Lung (tissue), 12 donors: ENCODE data around the gene OR14A16. TPM values are rescaled to one million over a fixed set of nuclear protein-coding genes. Genes with fewer than 3 reads are reported as not detected.

Experiments
- ATAC-seq: fragments of 200-7000 bp; cut with Tn5 transposase; one replicate; pipeline ENCODE4 v1.9.1; 2020; ENCODE audit warnings: moderate number of reproducible peaks; ENCODE audit not compliant: insufficient read depth, low FRiP score
- DNase-seq, 3 donors: peaks; one replicate each; pipeline ENCODE4 v3.0.0-alpha.2; 2013 to 2017
- H3K27ac ChIP-seq, 2 donors: one replicate each; pipeline ENCODE4 v1.5.1; 2013; ENCODE audit warnings: mild to moderate bottlenecking in 2 of 2, moderate library complexity in 2 of 2, control low read depth in 1 of 2, inconsistent platforms in 1 of 2, low read depth in 1 of 2, low read length in 1 of 2
- H3K27me3 ChIP-seq, 3 donors: one replicate each; pipeline ENCODE4 v1.5.1; 2013; ENCODE audit warnings: low read length in 2 of 3; ENCODE audit not compliant: control insufficient read depth in 3 of 3, insufficient read depth in 3 of 3
- H3K36me3 ChIP-seq, 4 donors: one replicate each; pipeline ENCODE4 v1.5.1; 2013; ENCODE audit warnings: low read length in 4 of 4, mild to moderate bottlenecking in 1 of 4, moderate library complexity in 1 of 4; ENCODE audit not compliant: control insufficient read depth in 4 of 4, insufficient read depth in 4 of 4
- H3K4me1 ChIP-seq, 5 donors: one replicate each; pipeline ENCODE4 v1.5.1; 2013; ENCODE audit warnings: low read length in 5 of 5, mild to moderate bottlenecking in 2 of 5, moderate library complexity in 1 of 5; ENCODE audit not compliant: control insufficient read depth in 5 of 5, insufficient read depth in 5 of 5
- H3K4me3 ChIP-seq: one replicate; pipeline ENCODE4 v1.5.1; 2013; ENCODE audit warnings: mild to moderate bottlenecking, control low read depth, moderate library complexity
- H3K9ac ChIP-seq, 2 donors: one replicate each; pipeline ENCODE4 v1.5.1; 2013; ENCODE audit warnings: low read length in 2 of 2, control low read depth in 1 of 2; ENCODE audit not compliant: insufficient read depth in 1 of 2
- H3K9me3 ChIP-seq, 4 donors: one replicate each; pipeline ENCODE4 v1.5.1; 2013; ENCODE audit warnings: low read length in 3 of 4, mild to moderate bottlenecking in 1 of 4, moderate library complexity in 1 of 4; ENCODE audit not compliant: control insufficient read depth in 4 of 4, insufficient read depth in 3 of 4
- WGBS, 2 donors: extraction: QIAGEN DNeasy Blood & Tissue Kit; methylation state at CpG; one replicate each; pipeline ENCODE4 v1.1.7; 2013; 5-methylcytosine and 5-hydroxymethylcytosine counted together
- polyA plus RNA-seq, 2 donors: library from polyadenylated mRNA; stranded (reverse); fragments of 200-250 nt; gene quantifications; one replicate each; pipeline ENCODE4 v1.2.1, GENCODE V29; 2013
- total RNA-seq, 2 donors: library from RNA; depleted of rRNA in 1 of 2; stranded (reverse); fragments of >200 nt in 1 of 2; gene quantifications; one replicate each; pipeline ENCODE4 v1.2.1, GENCODE V29; 2014 to 2021
- TF ChIP-seq, protein P1 (sequence below): IDR thresholded peaks from 2 replicates; pipeline ENCODE4 v1.5.1; 2012; ENCODE audit warnings: mild to moderate bottlenecking; ENCODE audit errors: control extremely low read depth, extremely low read depth
- donor health status: control.
- donor health status: control.
- donor health status: Bipolar disorder and iron deficiency.
- donor health status: healthy.
- donor health status: DM: yes; HTN: yes; CAD: no.

Gene OR14A16
- total and polyA plus RNA-seq, 4 donors = not detected

DNA sequence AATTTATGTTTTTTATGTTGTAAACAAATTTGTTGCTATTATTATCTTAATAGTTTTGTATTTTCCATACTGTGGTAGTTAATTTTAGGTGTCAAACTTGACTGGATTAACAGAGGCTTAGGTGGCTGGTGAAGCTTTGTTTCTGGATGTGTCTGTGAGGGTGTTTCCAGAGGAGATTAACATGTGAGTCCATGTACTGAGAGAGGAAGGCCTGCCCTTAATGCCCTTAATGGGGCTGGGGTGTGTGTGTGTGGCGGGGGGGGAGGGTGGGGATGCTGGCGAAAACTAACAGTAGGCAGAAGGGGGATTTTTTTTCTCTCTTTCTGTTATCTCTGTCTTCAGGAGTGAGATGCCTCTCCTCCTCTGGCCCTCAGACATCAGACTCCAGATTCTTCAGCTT, 1.9 kb downstream of the OR14A16 start:
- Histone ChIP-seq H3K4me3 (no peak overlapping the region), H3K36me3 (no peaks in the 10 kb centered on the region), H3K27ac (no peak overlapping the region), H3K9me3 (no peaks in the 10 kb centered on the region), H3K27me3 (no peaks in the 10 kb centered on the region), H3K4me1 (no peaks in the 10 kb centered on the region), H3K9ac (no peak overlapping the region)
- WGBS, 2 donors = 60 to 70% methylated on average over 1 to 2 of the region's 2 CpGs
- TF ChIP-seq, protein P1, sequence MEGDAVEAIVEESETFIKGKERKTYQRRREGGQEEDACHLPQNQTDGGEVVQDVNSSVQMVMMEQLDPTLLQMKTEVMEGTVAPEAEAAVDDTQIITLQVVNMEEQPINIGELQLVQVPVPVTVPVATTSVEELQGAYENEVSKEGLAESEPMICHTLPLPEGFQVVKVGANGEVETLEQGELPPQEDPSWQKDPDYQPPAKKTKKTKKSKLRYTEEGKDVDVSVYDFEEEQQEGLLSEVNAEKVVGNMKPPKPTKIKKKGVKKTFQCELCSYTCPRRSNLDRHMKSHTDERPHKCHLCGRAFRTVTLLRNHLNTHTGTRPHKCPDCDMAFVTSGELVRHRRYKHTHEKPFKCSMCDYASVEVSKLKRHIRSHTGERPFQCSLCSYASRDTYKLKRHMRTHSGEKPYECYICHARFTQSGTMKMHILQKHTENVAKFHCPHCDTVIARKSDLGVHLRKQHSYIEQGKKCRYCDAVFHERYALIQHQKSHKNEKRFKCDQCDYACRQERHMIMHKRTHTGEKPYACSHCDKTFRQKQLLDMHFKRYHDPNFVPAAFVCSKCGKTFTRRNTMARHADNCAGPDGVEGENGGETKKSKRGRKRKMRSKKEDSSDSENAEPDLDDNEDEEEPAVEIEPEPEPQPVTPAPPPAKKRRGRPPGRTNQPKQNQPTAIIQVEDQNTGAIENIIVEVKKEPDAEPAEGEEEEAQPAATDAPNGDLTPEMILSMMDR = no peak
- ATAC-seq (no peak), DNase-seq (no peak)

DNA sequence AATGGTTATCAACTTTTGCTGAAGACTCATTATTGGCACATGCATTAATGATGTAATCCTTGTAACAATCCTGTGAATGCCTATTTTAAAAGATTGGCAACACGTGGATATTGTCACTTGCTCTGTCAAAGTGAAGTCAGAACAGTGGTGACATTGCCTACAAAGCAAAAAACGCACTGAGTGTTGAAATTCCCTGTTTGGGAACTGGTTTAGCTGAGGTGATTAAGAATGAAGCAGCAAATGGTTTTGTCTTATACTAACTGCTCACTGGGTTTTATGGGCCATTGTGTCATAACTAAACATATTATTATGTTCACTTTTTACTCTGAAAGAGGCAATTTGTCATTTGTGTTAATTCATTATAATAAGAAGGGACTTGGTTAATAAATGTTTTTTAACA, 11.3 kb downstream of the OR14A16 start:
- no peaks in the 10 kb centered on the region for H3K27me3 ChIP-seq
- no peak overlapping the region for H3K9ac ChIP-seq
- no peaks in the 10 kb centered on the region for H3K4me1 ChIP-seq
- H3K27ac ChIP-seq = no peak overlapping the region
- ATAC-seq = no peak
- no peaks in the 10 kb centered on the region for H3K9me3 ChIP-seq
- no peaks in the 10 kb centered on the region for H3K36me3 ChIP-seq
- DNase-seq = no peak
- TF ChIP-seq, protein P1 = no peak
- WGBS, 2 donors = 59 to 62% methylated on average over 2 of the region's 2 CpGs
- H3K4me3 ChIP-seq = no peak overlapping the region

DNA sequence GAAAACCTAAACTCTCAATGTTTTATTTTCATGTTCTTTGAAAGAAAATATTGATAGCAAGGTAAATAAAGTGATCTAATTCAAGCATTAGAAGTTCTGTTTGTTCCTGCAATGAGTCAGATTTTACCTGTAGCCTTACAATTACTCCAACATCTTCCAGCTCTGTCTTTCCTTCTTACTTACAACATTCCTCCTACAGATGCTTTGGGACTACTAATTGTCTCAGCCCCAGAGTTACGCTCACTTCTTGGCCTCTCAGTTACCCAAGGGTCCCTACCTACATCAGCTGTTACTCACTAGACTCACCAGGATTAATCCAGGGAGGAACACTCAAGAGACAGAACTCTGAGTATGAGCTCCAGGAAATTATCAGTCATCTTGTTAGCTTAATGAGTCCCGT, 26.4 kb downstream of the OR14A16 start:
- no peaks in the 10 kb centered on the region for H3K36me3 ChIP-seq
- WGBS, 2 donors = 34 to 64% methylated on average over 2 of the region's 2 CpGs
- ATAC-seq = no peak
- no peaks in the 10 kb centered on the region for H3K27me3 ChIP-seq
- H3K9ac ChIP-seq = no peak overlapping the region
- peaks cover 0 to 6% (median 0%) of the 10 kb centered on the region in 4 donors for H3K9me3 ChIP-seq
- no peaks in the 10 kb centered on the region for H3K4me1 ChIP-seq
- H3K4me3 ChIP-seq = no peak overlapping the region
- H3K27ac ChIP-seq = no peak overlapping the region
- DNase-seq = no peak
- TF ChIP-seq, protein P1 = no peak

DNA sequence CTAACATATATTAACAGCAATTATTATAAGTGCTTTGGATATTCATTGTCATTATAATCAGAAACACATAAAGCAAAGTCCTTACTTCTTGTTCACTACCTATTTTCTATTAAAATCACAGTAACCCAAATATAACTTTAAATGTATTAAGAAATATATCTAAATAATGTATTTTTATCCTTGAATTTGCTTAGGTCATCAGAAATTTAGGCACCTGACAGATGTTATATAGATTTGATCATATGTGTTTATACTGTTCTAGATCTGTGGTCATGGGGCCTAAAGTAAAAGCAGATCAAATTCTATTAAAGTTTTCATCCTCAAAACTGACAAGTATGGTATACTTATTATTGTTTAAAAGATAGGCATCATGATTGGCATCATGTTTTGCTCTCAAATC, 54.3 kb downstream of the OR14A16 start:
- Histone ChIP-seq H3K4me3 (no peak overlapping the region), H3K36me3 (no peaks in the 10 kb centered on the region), H3K4me1 (no peaks in the 10 kb centered on the region), H3K27me3 (no peaks in the 10 kb centered on the region), H3K9ac (no peak overlapping the region), H3K9me3 (peaks cover 0 to 2% (median 0%) of the 10 kb centered on the region in 4 donors), H3K27ac (no peak overlapping the region)
- no peak for DNase-seq
- ATAC-seq = no peak
- TF ChIP-seq, protein P1 = no peak
